GM12878 (cell line): ENCODE results near the gene GNB3. TPM values are rescaled to one million over a fixed set of nuclear protein-coding genes. Genes with fewer than 3 reads are reported as not detected.

ENCODE experiments used
- ATAC-seq: fragments of 200-7000 bp; cut with Tn5 transposase; 3 replicates; pipeline ENCODE4 v1.9.1; 2020; ENCODE audit warnings: mild to moderate bottlenecking, moderate library complexity
- BruUV-seq: library from RNA; stranded (reverse); fragments of 400-500 nt; replicated peaks from 2 replicates; lab custom pipeline; 2021; lab: Mats Ljungman, UMichigan
- CTCF ChIA-PET: fragments of 300-600 bp; sonication (Branson Sonifier 250); formaldehyde crosslinking; extraction: SDS; loops from one replicate; lab custom pipeline; 2021; ENCODE audit warnings: inconsistent platforms; lab: Yijun Ruan, JAX
- POLR2A ChIA-PET: fragments of 350-600 bp; formaldehyde crosslinking; extraction: SDS; loops from one replicate; lab custom pipeline; 2021; ENCODE audit warnings: inconsistent platforms; lab: Charles Lee
- RAD21 ChIA-PET: fragments of 300-600 bp; sonication (Branson Sonifier 250); formaldehyde crosslinking; loops from one replicate; lab custom pipeline; 2023; ENCODE audit warnings: antibody characterized with exemption; ENCODE audit not compliant: unreplicated experiment; lab: Charles Lee
- SMC1A ChIA-PET: fragments of 300-600 bp; sonication (Branson Sonifier 250); formaldehyde crosslinking; loops from one replicate; lab custom pipeline; 2023; ENCODE audit not compliant: unreplicated experiment, uncharacterized antibody; lab: Charles Lee
- DNase-seq: peaks from one replicate; pipeline ENCODE4 v3.0.0-alpha.2; 2011; ENCODE audit warnings: low read depth, low spot score
- FAIRE-seq: peaks from 3 replicates; lab custom pipeline; 2011; peaks lifted over from hg19 to GRCh38; lab: Jason Lieb, UNC
- H2AFZ ChIP-seq: 2 replicates; pipeline ENCODE4 v1.6.0; 2011; ENCODE audit warnings: low read depth, low read length, control low read depth; ENCODE audit not compliant: control insufficient read depth
- H3K27ac ChIP-seq: 2 replicates; pipeline ENCODE4 v1.5.1; 2011; ENCODE audit warnings: control low read depth; ENCODE audit not compliant: control insufficient read depth, insufficient read depth
- H3K27me3 ChIP-seq, 2 experiments: replicated peaks in 1 of 2; 2 replicates each; pipeline versions ENCODE4 v1.6.0 to v1.6.1; 2011; ENCODE audit warnings: low read length in 1 of 2; ENCODE audit not compliant: control insufficient read depth in 2 of 2, insufficient read depth in 2 of 2
- H3K36me3 ChIP-seq, 2 experiments: 2 replicates each; pipeline ENCODE4 v1.5.1; 2011; ENCODE audit warnings: low read length in 1 of 2; ENCODE audit not compliant: control insufficient read depth in 2 of 2, insufficient read depth in 2 of 2
- H3K4me1 ChIP-seq: 2 replicates; pipeline ENCODE4 v1.6.1; 2011; ENCODE audit warnings: mild to moderate bottlenecking, low read length, moderate library complexity, mixed read lengths; ENCODE audit not compliant: control insufficient read depth, insufficient read depth
- H3K4me2 ChIP-seq: 2 replicates; pipeline ENCODE4 v1.6.0; 2011; ENCODE audit warnings: control low read depth; ENCODE audit not compliant: control insufficient read depth, insufficient read depth
- H3K4me3 ChIP-seq: fragments of 200-600 bp; sonication (generic); 2 replicates; pipeline ENCODE4 v1.5.1; 2016
- H3K79me2 ChIP-seq: 2 replicates; pipeline ENCODE4 v1.6.0; 2011; ENCODE audit warnings: low read length; ENCODE audit not compliant: control insufficient read depth, insufficient read depth
- H3K9ac ChIP-seq: 2 replicates; pipeline ENCODE4 v1.8.0; 2011; ENCODE audit warnings: low read length, control low read depth, mixed read lengths; ENCODE audit not compliant: control insufficient read depth, insufficient read depth
- H3K9me3 ChIP-seq: replicated peaks from 3 replicates; pipeline ENCODE4 v1.5.1; 2011; ENCODE audit warnings: mild to moderate bottlenecking, low read length; ENCODE audit not compliant: control insufficient read depth, insufficient read depth
- H4K20me1 ChIP-seq: 2 replicates; pipeline ENCODE4 v1.6.0; 2011; ENCODE audit not compliant: control insufficient read depth, insufficient read depth
- BCL11A ChIP-seq: IDR thresholded peaks from 2 replicates; pipeline ENCODE4 v1.6.1; 2011; ENCODE audit warnings: low read depth, low read length
- EED ChIP-seq: sonication (generic); IDR thresholded peaks from 2 replicates; pipeline ENCODE4 v1.6.1; 2016; ENCODE audit warnings: antibody characterized with exemption, low read depth
- GABPA ChIP-seq: IDR thresholded peaks from 2 replicates; pipeline ENCODE4 v1.6.1; 2014; ENCODE audit warnings: antibody characterized with exemption, low read depth, mild to moderate bottlenecking, inconsistent platforms
- MEF2B ChIP-seq: fragments of 450-650 bp; IDR thresholded peaks from 2 replicates; pipeline ENCODE4 v1.6.1; 2018; ENCODE audit warnings: mild to moderate bottlenecking, moderate library complexity; ENCODE audit not compliant: partially characterized antibody, poor library complexity, severe bottlenecking
- POLR2A ChIP-seq: IDR thresholded peaks from 2 replicates; pipeline ENCODE4 v1.6.1; 2011; ENCODE audit warnings: low read depth, mild to moderate bottlenecking, low read length
- POU2F2 ChIP-seq: IDR thresholded peaks from 3 replicates; pipeline ENCODE4 v1.6.1; 2011; ENCODE audit warnings: low read depth, mild to moderate bottlenecking, low read length, borderline replicate concordance
- RB1 ChIP-seq: fragments of 450-650 bp; formaldehyde crosslinking; IDR thresholded peaks from 2 replicates; pipeline ENCODE4 v1.6.1; 2017; ENCODE audit warnings: mild to moderate bottlenecking, borderline replicate concordance
- RELA ChIP-seq: fragments of 450-650 bp; IDR thresholded peaks from 2 replicates; pipeline ENCODE4 v1.8.0; 2014; ENCODE audit warnings: borderline replicate concordance; ENCODE audit not compliant: partially characterized antibody
- SMAD1 ChIP-seq: fragments of 450-650 bp; IDR thresholded peaks from 2 replicates; pipeline ENCODE4 v1.6.1; 2018; ENCODE audit warnings: mild to moderate bottlenecking, low read depth; ENCODE audit not compliant: partially characterized antibody
- SMAD5 ChIP-seq: IDR thresholded peaks from 2 replicates; pipeline ENCODE4 v1.6.1; 2016; ENCODE audit warnings: antibody characterized with exemption, low read depth
- TBL1XR1 ChIP-seq: IDR thresholded peaks from 2 replicates; pipeline ENCODE4 v1.6.1; 2012; ENCODE audit warnings: low read depth, low read length, improper control_type of control experiment
- TCF7 ChIP-seq: IDR thresholded peaks from 2 replicates; pipeline ENCODE4 v1.6.1; 2014; ENCODE audit warnings: antibody characterized with exemption, borderline replicate concordance
- ZBED1 ChIP-seq: IDR thresholded peaks from 2 replicates; pipeline ENCODE4 v1.6.1; 2016; ENCODE audit warnings: borderline replicate concordance
- ZNF274 ChIP-seq: IDR thresholded peaks from one replicate; pipeline ENCODE4 v1.8.0; 2011; ENCODE audit not compliant: insufficient read length, insufficient read depth
- ZNF384 ChIP-seq: IDR thresholded peaks from 2 replicates; pipeline ENCODE4 v1.6.1; 2012; ENCODE audit warnings: low read depth, mild to moderate bottlenecking, low read length, improper control_type of control experiment, borderline replicate concordance
- WGBS: methylation state at CpG from one replicate; pipeline ENCODE4 v1.1.6; 2016; ENCODE audit warnings: low lambda C conversion rate; ENCODE audit not compliant: insufficient replicate concordance, insufficient coverage; ENCODE audit errors: missing lambda C conversion rate; 5-methylcytosine and 5-hydroxymethylcytosine counted together
- in situ Hi-C: fragments of 300-500 bp; cut with MboI; formaldehyde crosslinking; loops from 9 replicates; pipeline ENCODE4 v1.14.3; 2018; ENCODE audit warnings: mixed read lengths
- intact Hi-C: fragments of 100-400 bp; cut with micrococcal nuclease; formaldehyde crosslinking; loops from one replicate; pipeline ENCODE4 v1.14.2; 2022; ENCODE audit not compliant: unreplicated experiment
- polyA plus RNA-seq, 11 experiments: library from polyadenylated mRNA; depleted of rRNA in 4 of 11; unstranded in 6 of 11; stranded (reverse) in 5 of 11; fragments of >200 nt; fragmentation: Nextera tagmentation in 4 of 11; fragmentation: Illumina TruSeq in 1 of 11; extraction: Ambion mirVana in 4 of 11; extraction: Trizol in 1 of 11; gene quantifications; 1 replicate in 1 of 11; 2 replicates in 10 of 11; pipeline versions ENCODE4 v1.2.1 to v1.2.3, GENCODE V29; 2011 to 2016; ENCODE audit warnings: inconsistent platforms in 2 of 11, missing spikeins in 2 of 11, low read depth in 1 of 11
- total RNA-seq, 4 experiments: library from RNA; depleted of rRNA in 3 of 4; stranded (reverse); fragments of >200 nt in 3 of 4; fragmentation: Illumina TruSeq in 1 of 4; extraction: Trizol in 1 of 4; gene quantifications; 2 replicates each; pipeline versions ENCODE4 v1.2.1 to v1.2.3, GENCODE V29; 2013 to 2021
- TF ChIP-seq, protein P1 (sequence below): fragments of 450-650 bp; IDR thresholded peaks from 2 replicates; pipeline ENCODE4 v1.6.1; 2017; ENCODE audit warnings: mild to moderate bottlenecking, moderate library complexity
- TF ChIP-seq, protein P2 (sequence below), 3 experiments: IDR thresholded peaks in 2 of 3; conservative IDR thresholded peaks in 1 of 3; 2 replicates each; pipeline ENCODE4 v1.5.1; 2011; ENCODE audit warnings: low read depth in 3 of 3, low read length in 3 of 3, mild to moderate bottlenecking in 3 of 3, control low read depth in 2 of 3, moderate library complexity in 2 of 3, inconsistent platforms in 1 of 3, mixed read lengths in 1 of 3; ENCODE audit not compliant: control insufficient read depth in 2 of 3, insufficient read depth in 1 of 3; ENCODE audit errors: extremely low read depth in 1 of 3
- TF ChIP-seq, protein P3 (sequence below): IDR thresholded peaks from 2 replicates; pipeline ENCODE4 v1.6.1; 2012; ENCODE audit warnings: low read depth, low read length, improper control_type of control experiment
- TF ChIP-seq, protein P4 (sequence below): IDR thresholded peaks from 2 replicates; pipeline ENCODE4 v1.6.1; 2011; ENCODE audit warnings: mild to moderate bottlenecking, low read depth, low read length, moderate library complexity; ENCODE audit not compliant: insufficient replicate concordance

Gene GNB3
- total and polyA plus RNA-seq, 10 of the 15 experiments (the other 5 are each of a cell fraction or from before 2014, with no cell fraction given): 0.05 to 1.1 (median 0.36) TPM

DNA sequence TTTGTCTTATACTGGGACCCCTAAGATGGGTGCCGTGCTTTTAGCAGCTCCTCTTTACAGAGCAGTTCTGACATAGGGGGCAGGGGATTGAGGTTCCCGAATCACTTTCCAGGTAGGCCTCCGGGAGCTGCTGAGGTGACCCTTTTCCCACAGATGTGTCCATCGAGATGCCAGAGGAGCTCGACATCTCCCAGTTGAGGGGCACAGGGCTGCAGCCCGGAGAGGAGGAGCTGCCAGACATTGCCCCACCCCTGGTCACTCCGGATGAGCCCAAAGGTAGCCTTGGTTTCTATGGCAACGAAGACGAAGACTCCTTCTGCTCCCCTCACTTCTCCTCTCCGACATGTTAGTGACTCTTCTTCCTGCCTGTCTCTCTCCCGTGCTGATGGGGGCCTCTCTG is 22.3 kb downstream of the GNB3 start:
- ChIA-PET SMC1A (no interaction called here), POLR2A (no interaction called here), RAD21 (no interaction called here)

More for the DNA sequence above, 22.3 kb downstream of the GNB3 start:
- CTCF ChIA-PET: interaction anchor here (1.7 kb wide), 1 partner anchor 10 kb away, joined by 4 read pairs; the partner anchor contains the start of gene SPSB2
- Histone ChIP-seq H3K79me2 (peaks cover 12% of the 10 kb centered on the region), H3K4me1 (peaks cover 6% of the 10 kb centered on the region), H3K4me2 (no peak overlapping the region), H3K4me3 (no peak overlapping the region), H4K20me1 (no peaks in the 10 kb centered on the region), H3K36me3 (peaks cover 30 to 40% of the 10 kb centered on the region in 2 experiments), H3K27ac (no peak overlapping the region), H3K9me3 (no peaks in the 10 kb centered on the region), H3K27me3 (no peaks in the 10 kb centered on the region), H3K9ac (no peak overlapping the region), H2AFZ (no peak overlapping the region)
- no peak for DNase-seq
- TF ChIP-seq SMAD5: no peak
- no peak for TF ChIP-seq ZNF384
- TF ChIP-seq, protein P1, sequence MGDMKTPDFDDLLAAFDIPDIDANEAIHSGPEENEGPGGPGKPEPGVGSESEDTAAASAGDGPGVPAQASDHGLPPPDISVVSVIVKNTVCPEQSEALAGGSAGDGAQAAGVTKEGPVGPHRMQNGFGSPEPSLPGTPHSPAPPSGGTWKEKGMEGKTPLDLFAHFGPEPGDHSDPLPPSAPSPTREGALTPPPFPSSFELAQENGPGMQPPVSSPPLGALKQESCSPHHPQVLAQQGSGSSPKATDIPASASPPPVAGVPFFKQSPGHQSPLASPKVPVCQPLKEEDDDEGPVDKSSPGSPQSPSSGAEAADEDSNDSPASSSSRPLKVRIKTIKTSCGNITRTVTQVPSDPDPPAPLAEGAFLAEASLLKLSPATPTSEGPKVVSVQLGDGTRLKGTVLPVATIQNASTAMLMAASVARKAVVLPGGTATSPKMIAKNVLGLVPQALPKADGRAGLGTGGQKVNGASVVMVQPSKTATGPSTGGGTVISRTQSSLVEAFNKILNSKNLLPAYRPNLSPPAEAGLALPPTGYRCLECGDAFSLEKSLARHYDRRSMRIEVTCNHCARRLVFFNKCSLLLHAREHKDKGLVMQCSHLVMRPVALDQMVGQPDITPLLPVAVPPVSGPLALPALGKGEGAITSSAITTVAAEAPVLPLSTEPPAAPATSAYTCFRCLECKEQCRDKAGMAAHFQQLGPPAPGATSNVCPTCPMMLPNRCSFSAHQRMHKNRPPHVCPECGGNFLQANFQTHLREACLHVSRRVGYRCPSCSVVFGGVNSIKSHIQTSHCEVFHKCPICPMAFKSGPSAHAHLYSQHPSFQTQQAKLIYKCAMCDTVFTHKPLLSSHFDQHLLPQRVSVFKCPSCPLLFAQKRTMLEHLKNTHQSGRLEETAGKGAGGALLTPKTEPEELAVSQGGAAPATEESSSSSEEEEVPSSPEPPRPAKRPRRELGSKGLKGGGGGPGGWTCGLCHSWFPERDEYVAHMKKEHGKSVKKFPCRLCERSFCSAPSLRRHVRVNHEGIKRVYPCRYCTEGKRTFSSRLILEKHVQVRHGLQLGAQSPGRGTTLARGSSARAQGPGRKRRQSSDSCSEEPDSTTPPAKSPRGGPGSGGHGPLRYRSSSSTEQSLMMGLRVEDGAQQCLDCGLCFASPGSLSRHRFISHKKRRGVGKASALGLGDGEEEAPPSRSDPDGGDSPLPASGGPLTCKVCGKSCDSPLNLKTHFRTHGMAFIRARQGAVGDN: no peak
- no peak for TF ChIP-seq TCF7
- TF ChIP-seq TBL1XR1: no peak
- TF ChIP-seq POU2F2: no peak
- TF ChIP-seq GABPA: no peak
- TF ChIP-seq ZNF274: no peak
- TF ChIP-seq, protein P2, sequence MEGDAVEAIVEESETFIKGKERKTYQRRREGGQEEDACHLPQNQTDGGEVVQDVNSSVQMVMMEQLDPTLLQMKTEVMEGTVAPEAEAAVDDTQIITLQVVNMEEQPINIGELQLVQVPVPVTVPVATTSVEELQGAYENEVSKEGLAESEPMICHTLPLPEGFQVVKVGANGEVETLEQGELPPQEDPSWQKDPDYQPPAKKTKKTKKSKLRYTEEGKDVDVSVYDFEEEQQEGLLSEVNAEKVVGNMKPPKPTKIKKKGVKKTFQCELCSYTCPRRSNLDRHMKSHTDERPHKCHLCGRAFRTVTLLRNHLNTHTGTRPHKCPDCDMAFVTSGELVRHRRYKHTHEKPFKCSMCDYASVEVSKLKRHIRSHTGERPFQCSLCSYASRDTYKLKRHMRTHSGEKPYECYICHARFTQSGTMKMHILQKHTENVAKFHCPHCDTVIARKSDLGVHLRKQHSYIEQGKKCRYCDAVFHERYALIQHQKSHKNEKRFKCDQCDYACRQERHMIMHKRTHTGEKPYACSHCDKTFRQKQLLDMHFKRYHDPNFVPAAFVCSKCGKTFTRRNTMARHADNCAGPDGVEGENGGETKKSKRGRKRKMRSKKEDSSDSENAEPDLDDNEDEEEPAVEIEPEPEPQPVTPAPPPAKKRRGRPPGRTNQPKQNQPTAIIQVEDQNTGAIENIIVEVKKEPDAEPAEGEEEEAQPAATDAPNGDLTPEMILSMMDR (IDR thresholded peaks at IDR 0.05 in 2 of 3, conservative IDR thresholded peaks at IDR 0.05 in 1 of 3; ENCODE audit: control insufficient read depth in 2 of 3, extremely low read depth in 1 of 3, insufficient read depth in 1 of 3, low read depth in 3 of 3, low read length in 3 of 3): no peak
- no peak for TF ChIP-seq EED
- TF ChIP-seq RELA: no peak
- TF ChIP-seq, protein P3, sequence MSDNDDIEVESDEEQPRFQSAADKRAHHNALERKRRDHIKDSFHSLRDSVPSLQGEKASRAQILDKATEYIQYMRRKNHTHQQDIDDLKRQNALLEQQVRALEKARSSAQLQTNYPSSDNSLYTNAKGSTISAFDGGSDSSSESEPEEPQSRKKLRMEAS: no peak
- TF ChIP-seq, protein P4, sequence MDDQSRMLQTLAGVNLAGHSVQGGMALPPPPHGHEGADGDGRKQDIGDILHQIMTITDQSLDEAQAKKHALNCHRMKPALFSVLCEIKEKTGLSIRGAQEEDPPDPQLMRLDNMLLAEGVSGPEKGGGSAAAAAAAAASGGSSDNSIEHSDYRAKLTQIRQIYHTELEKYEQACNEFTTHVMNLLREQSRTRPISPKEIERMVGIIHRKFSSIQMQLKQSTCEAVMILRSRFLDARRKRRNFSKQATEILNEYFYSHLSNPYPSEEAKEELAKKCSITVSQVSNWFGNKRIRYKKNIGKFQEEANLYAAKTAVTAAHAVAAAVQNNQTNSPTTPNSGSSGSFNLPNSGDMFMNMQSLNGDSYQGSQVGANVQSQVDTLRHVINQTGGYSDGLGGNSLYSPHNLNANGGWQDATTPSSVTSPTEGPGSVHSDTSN: no peak
- TF ChIP-seq ZBED1: no peak
- no peak for TF ChIP-seq RB1
- no peak for TF ChIP-seq MEF2B
- no peak for TF ChIP-seq BCL11A
- TF ChIP-seq POLR2A: no peak
- no peak for TF ChIP-seq SMAD1
- WGBS: 96% methylated on average over 11 of the region's 11 CpGs
- in situ Hi-C loops: no loop called here
- no peak for ATAC-seq
- no TSS peak for BruUV-seq
- FAIRE-seq: no peak
- intact Hi-C loops: no loop called here
